Stomach (tissue), 9 donors: ENCODE results near the gene PKP4. TPM values are rescaled to one million over a fixed set of nuclear protein-coding genes. Genes with fewer than 3 reads are reported as not detected.

Experiments used
- DNase-seq, 2 donors: peaks; one replicate each; pipeline versions ENCODE4 v3.0.0 to v3.0.0-alpha.2; 2013 to 2019
- H3K27ac ChIP-seq, 5 donors: fragments of 200-600 bp in 4 of 5; sonication (generic) in 4 of 5; one replicate each; pipeline ENCODE4 v1.5.1; 2013 to 2019; ENCODE audit warnings: mild to moderate bottlenecking in 1 of 5, moderate library complexity in 1 of 5
- H3K27me3 ChIP-seq, 3 donors: fragments of 200-600 bp; sonication (generic); one replicate each; pipeline ENCODE4 v1.5.1; 2017 to 2019; ENCODE audit warnings: mixed run types in 1 of 3
- H3K36me3 ChIP-seq, 4 donors: fragments of 200-600 bp; sonication (generic); 1 replicate in 3 of 4; 2 replicates in 1 of 4; pipeline ENCODE4 v1.5.1; 2016 to 2019
- H3K4me1 ChIP-seq, 4 donors: fragments of 200-600 bp; sonication (generic); one replicate each; pipeline ENCODE4 v1.5.1; 2016 to 2019
- H3K4me3 ChIP-seq, 4 donors: fragments of 200-600 bp; sonication (generic) in 3 of 4; one replicate each; pipeline ENCODE4 v1.5.1; 2016 to 2019; ENCODE audit warnings: mild to moderate bottlenecking in 1 of 4
- H3K9me3 ChIP-seq, 4 donors: fragments of 200-600 bp; sonication (generic); one replicate each; pipeline ENCODE4 v1.5.1; 2016 to 2019
- EP300 ChIP-seq: sonication (generic); formaldehyde crosslinking; IDR thresholded peaks from one replicate; pipeline ENCODE4 v1.6.1; 2017; ENCODE audit warnings: antibody characterized with exemption
- POLR2A ChIP-seq, 4 donors: fragments of 450-650 bp; IDR thresholded peaks; one replicate each; pipeline ENCODE4 v1.6.1; 2016; ENCODE audit warnings: antibody characterized with exemption in 4 of 4, control low read depth in 2 of 4, mild to moderate bottlenecking in 1 of 4, moderate library complexity in 1 of 4
- POLR2AphosphoS5 ChIP-seq, 3 donors: sonication (generic); formaldehyde crosslinking; IDR thresholded peaks; one replicate each; pipeline ENCODE4 v1.6.1; 2016; ENCODE audit warnings: antibody characterized with exemption in 3 of 3
- WGBS, 5 donors: extraction: QIAGEN DNeasy Blood & Tissue Kit in 3 of 5; methylation state at CpG; one replicate each; pipeline versions ENCODE4 v1.1.5 to v1.1.7; 2013 to 2018; 5-methylcytosine and 5-hydroxymethylcytosine counted together
- intact Hi-C: fragments of 100-400 bp; cut with DNase I; formaldehyde crosslinking; loops from one replicate; pipeline ENCODE4 v1.15.1; 2023; ENCODE audit warnings: low total_unique reads
- polyA plus RNA-seq, 3 donors: library from polyadenylated mRNA; stranded (reverse); fragments of 200-250 nt; gene quantifications; one replicate each; pipeline ENCODE4 v1.2.3, GENCODE V29; 2013
- total RNA-seq, 5 donors: library from RNA; depleted of rRNA; stranded (reverse); fragments of >200 nt; gene quantifications; one replicate each; pipeline versions ENCODE4 v1.1.0 to v1.2.3, GENCODE V29; 2014 to 2016
- TF ChIP-seq, protein P1 (sequence below), 7 experiments: fragments of 450-650 bp in 4 of 7; fragments of 200-600 bp in 3 of 7; sonication (generic) in 3 of 7; IDR thresholded peaks; one replicate each; pipeline ENCODE4 v1.5.1; 2016 to 2019; ENCODE audit warnings: antibody characterized with exemption in 7 of 7, control low read depth in 2 of 7, mild to moderate bottlenecking in 1 of 7
- donor health status: healthy with polysubstance abuse.
- donor health status: Bipolar disorder and iron deficiency.
- donor health status: healthy.

PKP4 gene
- total and polyA plus RNA-seq, 8 donors, result 20.5 to 223 (median 75.8) TPM

- Histone ChIP-seq H3K9me3 (no peaks in the 10 kb centered on the region), H3K4me3 (no peak overlapping the region), H3K4me1 (peaks cover 0 to 14% (median 1%) of the 10 kb centered on the region in 4 donors), H3K27ac (no peak overlapping the region), H3K36me3 (peaks cover 4 to 14% (median 12%) of the 10 kb centered on the region in 4 donors), H3K27me3 (no peaks in the 10 kb centered on the region)
- TF ChIP-seq POLR2A (IDR thresholded peaks at IDR 0.05) (no peak), POLR2AphosphoS5 (IDR thresholded peaks at IDR 0.05) (no peak), EP300 (no peak)
- TF ChIP-seq, protein P1, sequence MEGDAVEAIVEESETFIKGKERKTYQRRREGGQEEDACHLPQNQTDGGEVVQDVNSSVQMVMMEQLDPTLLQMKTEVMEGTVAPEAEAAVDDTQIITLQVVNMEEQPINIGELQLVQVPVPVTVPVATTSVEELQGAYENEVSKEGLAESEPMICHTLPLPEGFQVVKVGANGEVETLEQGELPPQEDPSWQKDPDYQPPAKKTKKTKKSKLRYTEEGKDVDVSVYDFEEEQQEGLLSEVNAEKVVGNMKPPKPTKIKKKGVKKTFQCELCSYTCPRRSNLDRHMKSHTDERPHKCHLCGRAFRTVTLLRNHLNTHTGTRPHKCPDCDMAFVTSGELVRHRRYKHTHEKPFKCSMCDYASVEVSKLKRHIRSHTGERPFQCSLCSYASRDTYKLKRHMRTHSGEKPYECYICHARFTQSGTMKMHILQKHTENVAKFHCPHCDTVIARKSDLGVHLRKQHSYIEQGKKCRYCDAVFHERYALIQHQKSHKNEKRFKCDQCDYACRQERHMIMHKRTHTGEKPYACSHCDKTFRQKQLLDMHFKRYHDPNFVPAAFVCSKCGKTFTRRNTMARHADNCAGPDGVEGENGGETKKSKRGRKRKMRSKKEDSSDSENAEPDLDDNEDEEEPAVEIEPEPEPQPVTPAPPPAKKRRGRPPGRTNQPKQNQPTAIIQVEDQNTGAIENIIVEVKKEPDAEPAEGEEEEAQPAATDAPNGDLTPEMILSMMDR (IDR thresholded peaks at IDR 0.05), result no peak
- WGBS, 5 donors, result 85 to 96% (median 95%) methylated on average over 3 of the region's 3 CpGs
- no peak for DNase-seq
- intact Hi-C loops, result no loop called here
Observed at GRCh38 chr2:158616480-158617000, 159.8 kb downstream of the PKP4 start.

GRCh38 chr2:158618891-158619490 lies 162.2 kb downstream of the PKP4 start:
- 28 to 56% (median 47%) methylated on average over 4 of the region's 4 CpGs for WGBS, 5 donors
- intact Hi-C loops, result no loop called here
- Histone ChIP-seq H3K9me3 (no peaks in the 10 kb centered on the region), H3K4me3 (no peak overlapping the region), H3K4me1 (peaks cover 0 to 14% (median 1%) of the 10 kb centered on the region in 4 donors), H3K27ac (peak overlapping the region in 4 of 5 donors; percentile 5 to 67 (median 40)), H3K27me3 (no peaks in the 10 kb centered on the region), H3K36me3 (peaks cover 4 to 37% (median 36%) of the 10 kb centered on the region in 4 donors)
- TF ChIP-seq POLR2A (IDR thresholded peaks at IDR 0.05) (no peak), EP300 (no peak), POLR2AphosphoS5 (IDR thresholded peaks at IDR 0.05) (no peak)
- TF ChIP-seq, protein P1 (IDR thresholded peaks at IDR 0.05), result no peak
- peak in 1 of 2 donors; percentile 53 for DNase-seq

DNA sequence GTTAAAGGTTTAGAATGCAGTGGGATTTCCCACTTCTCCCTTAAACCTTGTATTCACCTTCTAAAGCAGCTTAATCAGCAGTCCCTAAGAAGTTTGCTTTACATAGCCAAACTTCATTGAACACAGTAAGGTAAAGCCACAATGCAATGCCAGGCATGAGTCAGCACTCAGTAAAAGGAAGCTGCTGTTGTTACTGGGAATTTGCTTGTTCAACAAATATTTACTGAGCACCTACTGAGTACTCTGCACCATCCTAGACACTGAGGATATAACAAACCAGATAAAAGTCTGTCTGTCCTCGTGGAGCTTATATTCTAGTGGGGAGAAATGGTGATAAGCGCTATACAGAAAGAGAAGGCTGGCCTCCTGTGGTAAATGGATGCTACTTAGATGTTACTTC lies 162.7 kb downstream of the PKP4 start:
- no peak for TF ChIP-seq EP300
- TF ChIP-seq POLR2AphosphoS5 (IDR thresholded peaks at IDR 0.05), result peak in 2 of 3 donors; percentile 19 to 80
- no peak for TF ChIP-seq POLR2A (IDR thresholded peaks at IDR 0.05)
- intact Hi-C loops, result no loop called here
- H3K4me1 ChIP-seq, result peaks cover 0 to 14% (median 1%) of the 10 kb centered on the region in 4 donors
- no peaks in the 10 kb centered on the region for H3K9me3 ChIP-seq
- H3K4me3 ChIP-seq, result no peak overlapping the region
- peaks cover 4 to 42% (median 41%) of the 10 kb centered on the region in 4 donors for H3K36me3 ChIP-seq
- DNase-seq, result peak; percentile 31 to 69
- H3K27ac ChIP-seq, result peak overlapping the region in 4 of 5 donors; percentile 5 to 67 (median 40)
- no peaks in the 10 kb centered on the region for H3K27me3 ChIP-seq
- WGBS, 5 donors, result 59 to 94% (median 76%) methylated on average over 2 of the region's 2 CpGs

GRCh38 chr2:158620656-158621055 lies 163.9 kb downstream of the PKP4 start:
- no peak overlapping the region for H3K27ac ChIP-seq

More at GRCh38 chr2:158620656-158621055, 163.9 kb downstream of the PKP4 start:
- H3K9me3 ChIP-seq, result no peaks in the 10 kb centered on the region
- H3K4me1 ChIP-seq, result peaks cover 0 to 14% (median 1%) of the 10 kb centered on the region in 4 donors
- no peaks in the 10 kb centered on the region for H3K27me3 ChIP-seq
- no peak overlapping the region for H3K4me3 ChIP-seq
- no peak for DNase-seq
- H3K36me3 ChIP-seq, result peaks cover 14 to 54% (median 52%) of the 10 kb centered on the region in 4 donors
- TF ChIP-seq POLR2AphosphoS5 (IDR thresholded peaks at IDR 0.05) (no peak), POLR2A (IDR thresholded peaks at IDR 0.05) (no peak), EP300 (no peak)
- TF ChIP-seq, protein P1 (IDR thresholded peaks at IDR 0.05), result no peak
- intact Hi-C loops, result no loop called here
- 80 to 89% (median 83%) methylated on average over 2 of the region's 2 CpGs for WGBS, 5 donors
